H9 (cell line): ENCODE data around the gene HOXB1. TPM values are rescaled to one million over a fixed set of nuclear protein-coding genes. Genes with fewer than 3 reads are reported as not detected.

Source experiments
- DNase-seq: peaks from one replicate; pipeline ENCODE4 v3.0.0-alpha.2; 2017
- H2AFZ ChIP-seq: one replicate; pipeline ENCODE4 v1.6.1; 2013; ENCODE audit warnings: mild to moderate bottlenecking, low read length, control low read depth, moderate library complexity
- H2AK5ac ChIP-seq: 2 replicates; pipeline ENCODE4 v1.6.1; 2013; ENCODE audit warnings: low read length, control low read depth, mixed read lengths; ENCODE audit not compliant: insufficient read length
- H2BK120ac ChIP-seq: one replicate; pipeline ENCODE4 v1.6.1; 2013; ENCODE audit warnings: low read depth, mild to moderate bottlenecking, low read length, control low read depth, inconsistent platforms; ENCODE audit not compliant: poor library complexity, severe bottlenecking
- H2BK12ac ChIP-seq: 2 replicates; pipeline ENCODE4 v1.6.1; 2013; ENCODE audit warnings: low read length, control low read depth, mixed read lengths, low read depth; ENCODE audit not compliant: insufficient read length
- H2BK15ac ChIP-seq: 2 replicates; pipeline ENCODE4 v1.6.1; 2013; ENCODE audit warnings: low read depth, low read length, control low read depth
- H2BK20ac ChIP-seq: one replicate; pipeline ENCODE4 v1.6.1; 2013; ENCODE audit warnings: low read depth, mild to moderate bottlenecking, low read length, control low read depth, inconsistent platforms; ENCODE audit not compliant: poor library complexity, severe bottlenecking
- H2BK5ac ChIP-seq: 2 replicates; pipeline ENCODE4 v1.6.1; 2013; ENCODE audit warnings: low read length, control low read depth, mixed read lengths; ENCODE audit not compliant: insufficient read length
- H3K14ac ChIP-seq: 2 replicates; pipeline ENCODE4 v1.6.1; 2013; ENCODE audit warnings: low read length, control low read depth; ENCODE audit not compliant: insufficient read depth
- H3K18ac ChIP-seq: 2 replicates; pipeline ENCODE4 v1.6.1; 2013; ENCODE audit warnings: low read depth, mild to moderate bottlenecking, mixed read lengths, low read length, control low read depth; ENCODE audit not compliant: insufficient read length
- H3K23ac ChIP-seq: 2 replicates; pipeline ENCODE4 v1.6.1; 2013; ENCODE audit warnings: low read length, control low read depth, mixed read lengths, low read depth; ENCODE audit not compliant: insufficient read length
- H3K23me2 ChIP-seq: 2 replicates; pipeline ENCODE4 v1.6.1; 2013; ENCODE audit warnings: low read depth, mild to moderate bottlenecking, mixed read lengths, low read length, control low read depth; ENCODE audit not compliant: insufficient read length, poor library complexity, severe bottlenecking
- H3K27ac ChIP-seq: 2 replicates; pipeline ENCODE4 v1.5.1; 2013; ENCODE audit warnings: low read length, control low read depth, mixed read lengths, low read depth; ENCODE audit not compliant: insufficient read length
- H3K27me3 ChIP-seq: 2 replicates; pipeline ENCODE4 v1.6.1; 2013; ENCODE audit warnings: low read length, control low read depth, inconsistent platforms; ENCODE audit not compliant: insufficient read depth
- H3K4ac ChIP-seq: 2 replicates; pipeline ENCODE4 v1.6.1; 2013; ENCODE audit warnings: low read depth, mild to moderate bottlenecking, control low read depth, inconsistent platforms, low read length, moderate library complexity
- H3K4me1 ChIP-seq: 2 replicates; pipeline ENCODE4 v1.6.1; 2013; ENCODE audit warnings: low read length, control low read depth, inconsistent platforms; ENCODE audit not compliant: insufficient read depth
- H3K4me2 ChIP-seq: 2 replicates; pipeline ENCODE4 v1.6.1; 2013; ENCODE audit warnings: low read length, control low read depth, mixed read lengths; ENCODE audit not compliant: insufficient read length, insufficient read depth
- H3K56ac ChIP-seq: 2 replicates; pipeline ENCODE4 v1.6.1; 2013; ENCODE audit warnings: low read depth, mild to moderate bottlenecking, mixed read lengths, low read length, control low read depth; ENCODE audit not compliant: insufficient read length
- H3K79me1 ChIP-seq: 2 replicates; pipeline ENCODE4 v1.6.1; 2013; ENCODE audit warnings: low read depth, mild to moderate bottlenecking, moderate library complexity, low read length, control low read depth, inconsistent platforms; ENCODE audit not compliant: insufficient read depth, poor library complexity, severe bottlenecking
- H3K79me2 ChIP-seq: 2 replicates; pipeline ENCODE4 v1.6.1; 2013; ENCODE audit warnings: low read length, control low read depth, inconsistent platforms; ENCODE audit not compliant: insufficient read depth
- H3K9ac ChIP-seq: 2 replicates; pipeline ENCODE4 v1.6.1; 2013; ENCODE audit warnings: low read length, control low read depth, mixed read lengths; ENCODE audit not compliant: insufficient read length; ENCODE audit errors: extremely low read depth
- H3K9me3 ChIP-seq: one replicate; pipeline ENCODE4 v1.6.1; 2013; ENCODE audit warnings: low read depth, low read length, inconsistent platforms; ENCODE audit not compliant: control insufficient read depth
- H3T11ph ChIP-seq: one replicate; pipeline ENCODE4 v1.6.1; 2013; ENCODE audit warnings: mild to moderate bottlenecking, low read length, control low read depth, inconsistent platforms
- H4K20me1 ChIP-seq: one replicate; pipeline ENCODE4 v1.6.1; 2013; ENCODE audit not compliant: control insufficient read depth, insufficient read length, insufficient read depth
- H4K5ac ChIP-seq: 2 replicates; pipeline ENCODE4 v1.6.1; 2013; ENCODE audit warnings: low read depth, mild to moderate bottlenecking, mixed read lengths, low read length, control low read depth; ENCODE audit not compliant: insufficient read length
- H4K8ac ChIP-seq: replicated peaks from 2 replicates; pipeline ENCODE4 v1.6.1; 2013; ENCODE audit warnings: low read length, control low read depth, mixed read lengths, low read depth; ENCODE audit not compliant: insufficient read length
- H4K91ac ChIP-seq: 2 replicates; pipeline ENCODE4 v1.6.1; 2013; ENCODE audit warnings: low read depth, mild to moderate bottlenecking, moderate library complexity, mixed read lengths, low read length, control low read depth; ENCODE audit not compliant: insufficient read length
- H3K27ac Mint-ChIP-seq, 3 experiments: 2 replicates in 2 of 3; 3 replicates in 1 of 3; pipeline ENCODE4 v1.8.0; 2020 to 2021; ENCODE audit warnings: mixed read lengths in 3 of 3, mild to moderate bottlenecking in 1 of 3, moderate library complexity in 1 of 3
- H3K27me3 Mint-ChIP-seq: 2 replicates; pipeline ENCODE4 v1.8.0; 2021; ENCODE audit warnings: low read depth, mild to moderate bottlenecking, moderate library complexity, mixed read lengths
- H3K36me3 Mint-ChIP-seq, 3 experiments: 2 replicates in 2 of 3; 3 replicates in 1 of 3; pipeline ENCODE4 v1.8.0; 2020 to 2021; ENCODE audit warnings: low read depth in 3 of 3, mixed read lengths in 3 of 3; ENCODE audit not compliant: insufficient read depth in 1 of 3
- H3K4me1 Mint-ChIP-seq, 2 experiments: 2 replicates each; pipeline ENCODE4 v1.8.0; 2020; ENCODE audit warnings: mixed read lengths in 2 of 2
- H3K4me3 Mint-ChIP-seq, 2 experiments: 2 replicates in 1 of 2; 3 replicates in 1 of 2; pipeline ENCODE4 v1.8.0; 2020 to 2021; ENCODE audit warnings: mild to moderate bottlenecking in 2 of 2, mixed read lengths in 2 of 2, moderate library complexity in 1 of 2
- H3K9me3 Mint-ChIP-seq, 2 experiments: 2 replicates in 1 of 2; 3 replicates in 1 of 2; pipeline ENCODE4 v1.8.0; 2020; ENCODE audit warnings: mild to moderate bottlenecking in 2 of 2, mixed read lengths in 2 of 2, moderate library complexity in 1 of 2
- CTCF ChIP-seq: fragments of 200-600 bp; sonication (generic); conservative IDR thresholded peaks from 3 replicates; pipeline ENCODE4 v1.8.0; 2021; ENCODE audit warnings: antibody characterized with exemption, mild to moderate bottlenecking
- WGBS: extraction: QIAGEN DNeasy Blood & Tissue Kit; methylation state at CpG from one replicate; pipeline ENCODE4 v1.1.7; 2013; ENCODE audit warnings: missing lambda C conversion rate, low lambda C conversion rate, mixed read lengths; ENCODE audit not compliant: insufficient read length; ENCODE audit errors: extremely low coverage; 5-methylcytosine and 5-hydroxymethylcytosine counted together
- total RNA-seq: library from RNA; stranded (reverse); gene quantifications from 2 replicates; pipeline ENCODE4 v1.2.1, GENCODE V29; 2021

Gene HOXB1
- total RNA-seq, 1 experiment from 2014 or later, result not detected

DNA sequence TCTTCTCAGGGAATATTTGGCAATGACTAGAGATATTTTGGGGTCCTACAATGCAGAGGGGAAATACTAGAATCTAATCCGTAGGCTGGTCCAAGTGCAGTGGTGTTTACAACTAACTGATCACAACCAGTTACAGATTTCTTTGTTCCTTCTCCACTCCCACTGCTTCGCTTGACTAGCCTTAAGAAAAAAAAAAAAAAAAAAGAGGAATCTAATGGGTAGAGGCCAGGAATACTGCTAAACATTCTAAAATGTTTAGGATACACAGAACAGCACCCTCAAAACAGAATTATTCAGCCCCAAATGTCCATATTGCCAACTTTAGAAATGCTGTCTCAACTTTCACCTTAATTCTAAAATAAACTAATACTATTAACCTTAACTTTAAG is 51.8 kb downstream of the HOXB1 start:
- Histone ChIP-seq H2BK20ac (no peak overlapping the region), H3K9me3 (no peaks in the 10 kb centered on the region), H3K18ac (no peak overlapping the region), H3K14ac (no peak overlapping the region), H2BK12ac (no peak overlapping the region), H4K20me1 (no peaks in the 10 kb centered on the region), H3K79me1 (no peaks in the 10 kb centered on the region), H3K56ac (no peak overlapping the region), H3K27ac (no peak overlapping the region), H3K23ac (no peak overlapping the region), H3K4me1 (no peaks in the 10 kb centered on the region), H3T11ph (no peak overlapping the region), H3K27me3 (no peaks in the 10 kb centered on the region), H2AK5ac (no peak overlapping the region), H2BK120ac (no peak overlapping the region), H4K5ac (no peak overlapping the region), H3K4me2 (no peak overlapping the region), H2AFZ (no peak overlapping the region), H4K8ac (no peak overlapping the region), H3K4ac (no peak overlapping the region), H3K9ac (no peak overlapping the region), H3K79me2 (no peaks in the 10 kb centered on the region), H2BK15ac (no peak overlapping the region), H4K91ac (no peak overlapping the region), H2BK5ac (no peak overlapping the region), H3K23me2 (no peaks in the 10 kb centered on the region)
- Mint-ChIP-seq H3K27me3 (peaks cover 54% of the 10 kb centered on the region), H3K9me3 (no peaks in the 10 kb centered on the region), H3K27ac (no peak overlapping the region), H3K4me1 (peaks cover 5 to 9% of the 10 kb centered on the region in 2 experiments; a peak in 3 of 4 replicates), H3K36me3 (no peaks in the 10 kb centered on the region), H3K4me3 (no peak overlapping the region)
- no CpG with 5 or more reads among the region's 2 CpGs for WGBS
- no peak for TF ChIP-seq CTCF
- no peak for DNase-seq

Other genes starting within 250 kb of the HOXB1 start
- not detected in 2 replicates for gene SKAP1, start 100.8 kb downstream of the HOXB1 start, total RNA-seq
- not detected in 2 replicates for gene HOXB2, start 14.1 kb upstream of the HOXB1 start, total RNA-seq
- not detected in 2 replicates for gene HOXB4, start 47.3 kb upstream of the HOXB1 start, total RNA-seq
- gene HOXB3, start 59.2 kb upstream of the HOXB1 start, total RNA-seq, result not detected in 2 replicates
- not detected in 2 replicates for gene HOXB5, start 62.8 kb upstream of the HOXB1 start, total RNA-seq
- not detected in 2 replicates for gene HOXB6, start 74.0 kb upstream of the HOXB1 start, total RNA-seq
- gene HOXB7, start 80.0 kb upstream of the HOXB1 start, total RNA-seq, result not detected in 2 replicates
- gene HOXB8, start 84.3 kb upstream of the HOXB1 start, total RNA-seq, result not detected in 2 replicates
- gene HOXB9, start 95.3 kb upstream of the HOXB1 start, total RNA-seq, result not detected in 2 replicates
- gene PRAC1, start 191.5 kb upstream of the HOXB1 start, total RNA-seq, result not detected in 2 replicates
- not detected in 2 replicates for gene PRAC2, start 192.2 kb upstream of the HOXB1 start, total RNA-seq
- not detected in 2 replicates for gene HOXB13, start 197.7 kb upstream of the HOXB1 start, total RNA-seq